Activated CD8-positive, alpha-beta memory T cell treated with anti-CD3 and anti-CD28 coated beads, Interleukin-2, amount 50 U/mL, for 24 hours (primary cell): ENCODE measurements around the gene GALNT9.

ENCODE experiments used
- DNase-seq: peaks from one replicate; pipeline ENCODE4 v3.0.0-alpha.2; 2020; ENCODE audit errors: extremely low read depth

Gene GALNT9

GRCh38 chr12:132326646-132327045 lies 2.7 kb downstream of the GALNT9 start:
- DNase-seq, result no peak

DNA sequence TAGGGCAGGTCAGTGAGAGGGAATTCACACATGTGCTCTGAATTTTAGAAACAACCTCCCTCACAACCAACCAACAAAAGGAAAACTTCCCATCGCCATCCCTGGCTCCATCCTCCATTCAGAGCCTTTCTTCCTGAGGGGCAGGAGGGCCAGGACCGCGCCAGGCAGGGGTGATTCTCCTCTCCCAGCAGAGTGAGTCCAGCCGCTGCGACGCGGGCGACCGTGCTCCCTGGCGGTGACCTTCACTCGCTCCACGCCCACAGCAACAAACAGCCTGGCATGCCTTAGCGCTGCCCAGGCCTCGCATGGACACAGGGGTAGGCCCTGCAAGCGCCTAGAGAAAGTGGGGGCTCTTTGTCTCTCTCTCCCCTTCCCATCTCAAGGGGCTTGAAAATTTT lies 3.7 kb downstream of the GALNT9 start:
- DNase-seq, result no peak

- DNase-seq, result no peak
Measured at GRCh38 chr12:132324841-132325732, 4.3 kb downstream of the GALNT9 start.

DNA sequence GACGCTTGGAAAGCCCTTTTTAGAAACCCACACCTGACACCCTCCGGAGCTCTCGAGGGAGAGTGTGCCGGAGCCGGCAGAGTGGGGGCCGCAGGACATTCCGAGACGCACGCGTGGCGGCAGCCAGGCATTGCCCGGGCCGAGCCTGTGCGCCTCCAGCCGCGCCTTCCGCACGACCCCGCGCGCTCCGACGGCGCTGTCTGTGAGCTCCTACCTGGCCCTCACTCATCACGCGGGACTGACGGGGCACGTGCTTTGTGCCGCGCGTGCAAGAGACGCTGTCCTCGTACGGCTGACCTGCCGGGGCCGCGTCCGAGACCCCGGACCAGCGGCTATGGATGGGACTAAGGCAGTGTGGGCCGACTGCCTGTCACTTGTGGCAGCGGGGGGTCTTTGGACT lies 5.2 kb downstream of the GALNT9 start:
- DNase-seq, result no peak

DNA sequence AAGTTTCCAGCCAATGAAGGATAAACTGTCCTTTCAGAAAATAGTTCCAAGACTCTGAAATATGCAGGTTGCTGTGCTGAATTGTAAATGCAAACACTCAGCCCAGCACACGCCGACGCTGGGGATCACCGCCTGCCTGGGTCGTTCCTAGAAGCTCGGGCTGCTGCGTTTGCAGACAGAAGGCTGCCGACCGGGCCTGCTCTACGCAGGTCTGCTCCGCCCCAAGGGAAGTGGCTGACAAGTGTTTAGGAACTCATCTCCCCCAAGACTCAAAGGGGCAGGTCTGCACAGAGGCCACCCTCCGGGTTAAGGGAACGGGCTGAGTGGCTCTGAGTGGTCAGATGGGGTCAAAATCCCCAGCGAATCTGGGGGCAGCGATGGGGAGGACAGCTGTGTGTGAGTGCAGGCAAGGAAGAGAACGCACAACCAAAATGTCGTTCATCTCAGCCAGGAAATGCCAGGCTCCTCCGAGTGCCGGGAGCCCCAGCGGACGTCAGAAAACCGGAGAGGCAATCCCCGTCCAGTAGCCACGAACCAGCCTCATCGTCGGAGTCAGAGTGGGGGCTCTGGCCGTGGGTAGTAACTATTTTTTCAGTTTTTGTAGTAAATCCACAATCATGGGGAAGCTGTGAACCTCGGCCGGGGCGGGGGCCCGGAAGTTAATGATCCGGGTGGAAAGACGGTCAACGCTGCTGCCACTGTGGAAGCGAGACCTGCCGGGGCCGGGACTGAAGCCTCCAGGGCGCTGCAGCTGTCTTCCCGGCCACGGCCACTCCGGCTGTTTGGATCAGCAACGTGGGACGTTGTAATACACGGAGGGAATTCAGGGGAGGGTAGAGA lies 6.0 kb downstream of the GALNT9 start:
- DNase-seq, result no peak

GRCh38 chr12:132322206-132323132 lies 6.9 kb downstream of the GALNT9 start:
- no peak for DNase-seq

- no peak for DNase-seq
Measured at GRCh38 chr12:132321321-132322118, 7.9 kb downstream of the GALNT9 start.

DNA sequence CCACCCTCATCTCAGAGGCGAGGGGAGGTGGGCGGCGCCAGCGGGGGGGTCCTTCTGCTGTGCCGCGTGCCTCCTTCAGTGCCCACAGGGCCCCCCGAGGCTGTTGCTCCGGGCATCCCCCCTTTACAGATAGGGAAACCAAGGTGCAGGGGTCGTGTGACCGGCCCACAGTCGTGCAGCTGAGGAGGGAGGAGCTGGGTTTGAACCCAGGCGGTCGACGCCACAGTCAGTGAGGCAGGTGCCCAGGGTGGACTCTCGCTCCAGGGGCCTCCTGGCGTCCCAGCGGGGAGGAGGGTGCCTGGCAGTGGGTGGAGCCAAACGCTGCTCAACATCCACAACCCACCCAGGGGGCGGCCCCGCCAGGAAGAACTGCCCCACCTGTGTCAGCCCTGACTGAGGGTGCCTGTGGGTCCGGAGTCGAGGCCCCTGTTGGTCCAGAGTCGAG lies 8.6 kb downstream of the GALNT9 start:
- no peak for DNase-seq

DNA sequence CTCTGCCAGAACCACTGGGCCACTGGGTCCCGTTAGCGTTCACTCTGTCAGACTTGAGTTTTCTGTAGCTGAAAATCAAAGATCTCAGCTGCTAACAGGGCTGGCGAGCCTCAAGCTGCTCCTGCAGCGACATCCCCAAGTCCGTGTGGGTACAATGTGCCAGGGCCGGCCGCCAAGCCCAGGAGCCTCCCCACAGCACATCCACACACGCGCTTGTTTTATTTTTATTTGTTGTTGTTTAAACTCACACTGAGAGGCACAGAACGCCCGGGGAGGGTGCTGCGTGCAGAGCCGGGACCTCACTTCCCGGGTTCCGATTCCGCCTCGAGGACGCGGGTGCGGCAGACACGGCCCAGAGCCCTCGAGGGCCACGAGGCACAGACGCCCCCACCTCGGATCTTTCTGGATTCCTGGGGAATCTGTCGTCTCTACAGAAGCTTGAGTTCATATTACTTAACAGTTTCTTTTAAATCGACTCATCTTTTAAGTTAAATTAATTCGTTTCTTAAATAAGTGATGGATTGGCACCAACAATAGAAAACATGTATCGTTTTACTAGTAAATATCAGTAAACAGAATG lies 9.3 kb downstream of the GALNT9 start:
- DNase-seq, result no peak

DNA sequence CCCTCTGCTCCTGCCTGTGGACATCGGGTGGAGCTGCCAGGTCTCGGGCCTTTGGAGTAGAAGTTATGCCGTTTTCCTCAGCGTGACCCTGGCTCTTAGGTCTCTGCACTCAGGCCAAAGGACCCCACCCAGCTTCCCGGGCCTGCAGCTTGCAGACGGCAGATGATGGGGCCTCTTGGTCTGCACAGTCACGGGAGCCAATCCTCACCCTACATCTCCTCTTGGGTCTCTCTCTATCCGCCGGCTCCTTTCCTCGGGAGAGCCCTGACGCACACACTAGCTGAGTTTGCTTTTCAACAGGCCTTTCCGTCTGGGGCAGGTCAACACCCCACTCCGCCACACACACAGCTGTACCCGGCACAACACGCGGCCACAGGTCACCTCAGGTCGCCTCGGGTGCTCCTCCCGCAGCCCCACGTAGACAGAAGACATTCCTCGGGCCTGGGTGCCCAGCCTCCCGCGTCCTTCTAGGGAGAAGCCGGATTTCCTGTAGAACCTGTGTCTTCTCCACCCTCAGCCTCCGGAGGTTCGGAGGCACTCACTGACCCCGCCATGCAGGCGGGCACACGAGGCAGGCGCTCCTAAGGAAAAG lies 9.9 kb downstream of the GALNT9 start:
- no peak for DNase-seq

DNA sequence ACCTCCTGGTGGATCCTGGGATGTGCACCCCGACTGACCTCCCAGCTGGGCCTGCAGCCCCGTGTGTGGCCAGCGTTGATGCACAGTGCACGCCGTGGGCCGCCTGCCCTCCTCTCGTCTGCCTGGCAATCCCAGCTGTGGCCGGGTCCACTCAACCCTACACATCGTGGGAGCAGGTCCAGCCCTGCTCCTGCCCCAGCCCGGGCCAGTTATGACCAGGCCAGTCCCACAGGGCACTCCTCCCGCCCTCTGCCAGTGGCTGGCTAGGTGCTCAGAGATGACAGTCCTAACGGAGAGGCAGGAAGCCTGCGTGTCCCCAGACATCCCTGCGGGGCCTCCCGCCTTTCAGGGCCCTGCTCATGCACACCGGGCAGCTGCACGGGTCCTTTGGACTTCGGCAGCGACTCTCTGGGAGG lies 10.8 kb downstream of the GALNT9 start:
- no peak for DNase-seq

GRCh38 chr12:132318135-132318534 lies 11.3 kb downstream of the GALNT9 start:
- no peak for DNase-seq

GRCh38 chr12:132317233-132317938 lies 12.0 kb downstream of the GALNT9 start:
- no peak for DNase-seq

DNA sequence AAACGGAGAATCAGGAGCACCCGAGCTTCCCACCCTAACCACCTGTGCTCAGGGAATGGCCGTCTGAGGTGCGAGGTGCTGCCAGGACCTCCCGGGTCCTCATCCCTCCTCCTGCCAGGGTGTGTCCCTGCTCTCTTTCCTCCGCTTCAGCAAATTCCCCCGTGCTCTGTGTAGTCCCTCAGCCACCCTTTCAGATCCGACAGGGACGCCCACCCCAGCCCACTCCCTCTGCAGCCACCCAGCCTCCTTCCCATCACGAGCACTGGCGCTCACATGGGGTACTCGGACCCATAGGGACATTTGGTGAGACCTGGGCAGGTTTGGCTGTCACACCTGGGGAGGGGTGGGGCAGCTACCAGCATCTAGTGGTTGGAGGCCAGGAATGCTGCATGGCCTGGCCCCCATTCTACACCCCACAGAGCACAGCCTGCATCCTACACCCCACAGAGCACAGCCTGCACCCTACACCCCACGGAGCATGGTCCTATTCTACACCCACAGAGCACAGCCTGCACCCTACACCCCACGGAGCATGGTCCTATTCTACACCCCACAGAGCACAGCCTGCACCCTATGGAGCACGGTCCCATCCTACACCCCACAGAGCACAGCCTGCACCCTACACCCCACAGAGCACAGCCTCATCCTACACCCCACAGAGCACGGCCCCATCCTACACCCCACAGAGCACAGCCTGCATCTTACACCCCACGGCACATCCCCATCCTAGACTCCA lies 12.7 kb downstream of the GALNT9 start:
- no peak for DNase-seq

DNA sequence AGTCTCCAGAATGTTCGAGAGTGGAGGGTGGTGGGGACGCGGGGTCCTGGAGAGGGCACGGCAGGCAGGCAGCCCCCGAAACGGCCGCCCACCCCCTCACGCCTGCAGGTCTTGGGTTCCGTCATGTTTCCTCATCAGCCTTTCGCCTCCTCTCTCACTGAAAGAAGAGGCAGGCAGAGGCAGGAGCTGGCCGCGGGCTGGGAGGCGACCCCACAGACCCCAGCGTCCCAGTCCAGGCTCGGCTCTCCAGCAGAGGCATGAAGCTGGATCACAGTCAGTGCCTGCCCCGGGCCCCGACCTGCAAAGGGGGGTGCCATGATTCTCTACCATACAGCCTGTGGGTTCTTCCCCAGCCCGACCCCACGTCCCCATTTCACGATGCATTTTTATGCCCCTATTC lies 13.4 kb downstream of the GALNT9 start:
- DNase-seq, result no peak

GRCh38 chr12:132315507-132315906 lies 13.9 kb downstream of the GALNT9 start:
- no peak for DNase-seq

DNA sequence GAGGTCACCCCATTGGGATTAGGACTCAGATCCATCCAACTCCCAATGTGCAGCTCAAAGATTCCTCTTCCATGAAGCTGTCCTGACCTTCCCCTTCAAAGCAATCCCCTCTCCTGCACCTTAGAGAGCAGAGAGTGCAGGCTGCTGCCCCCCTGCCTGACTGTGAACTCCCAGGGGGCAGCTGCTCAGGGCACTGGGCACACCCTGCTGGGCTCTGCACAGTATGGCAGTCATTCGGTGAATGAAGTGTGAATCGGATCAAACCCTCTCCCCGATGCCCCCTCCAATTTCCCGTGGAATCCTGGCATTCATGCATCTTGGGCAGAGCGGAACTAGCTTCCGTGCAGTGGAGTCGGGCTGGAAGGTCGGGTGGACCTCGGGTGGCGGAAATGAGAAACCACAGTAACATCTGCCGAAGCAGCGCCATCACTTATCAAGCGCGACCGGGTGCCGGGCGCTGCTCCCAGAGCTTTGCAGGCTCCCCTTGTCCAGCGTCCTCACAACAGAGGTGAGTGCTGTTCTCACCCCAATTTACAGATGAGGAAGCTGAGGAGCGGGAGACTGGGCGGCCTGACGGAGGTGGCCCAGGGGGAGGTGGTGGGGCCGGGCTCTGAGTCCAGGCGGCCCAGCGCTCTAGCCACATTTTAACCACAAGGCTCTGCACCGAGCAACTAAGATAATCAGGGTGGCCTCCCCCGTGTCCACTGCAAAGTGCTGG lies 14.7 kb downstream of the GALNT9 start:
- no peak for DNase-seq

- DNase-seq, result no peak
Measured at GRCh38 chr12:132314035-132314434, 15.4 kb downstream of the GALNT9 start.
